ENCODE measurements around the gene CHST7.
"Not testable (repeated sequence)": the region's sequence is repeated elsewhere in the genome, so short reads cannot be mapped to it uniquely, and the experiment has no call there.

The CHST7 gene

GRCh38 chrX:46573331-46573891 is at the start of gene CHST7:
Gene CHST7 (plus strand): TSS chrX:46573765. CDS start chrX:46573932, 167 bp downstream.
- no peak for DNase-seq (ENCODE audit: low read depth)

GRCh38 chrX:46528640-46529039 is 44.9 kb upstream of the CHST7 start:
- not testable (repeated sequence) for DNase-seq (ENCODE audit: low read depth)

GRCh38 chrX:46529740-46530403 is 43.7 kb upstream of the CHST7 start:
- DNase-seq (ENCODE audit: low read depth) = not testable (repeated sequence)

- not testable (repeated sequence) for DNase-seq (ENCODE audit: low read depth)
These were observed 43.1 kb upstream of the CHST7 start for GRCh38 chrX:46530404-46530908.

- no peak for DNase-seq (ENCODE audit: low read depth)
These were observed 42.1 kb upstream of the CHST7 start for GRCh38 chrX:46531442-46531841.

- no peak for DNase-seq (ENCODE audit: low read depth)
These were observed 30.1 kb upstream of the CHST7 start for GRCh38 chrX:46543441-46543840.

GRCh38 chrX:46544527-46544926 is 29.0 kb upstream of the CHST7 start:
- DNase-seq (ENCODE audit: low read depth) = not testable (repeated sequence)

- DNase-seq (ENCODE audit: low read depth) = peak; percentile 68
These were observed 28.2 kb upstream of the CHST7 start, which contains the start of gene ZNF674 for GRCh38 chrX:46545111-46546005. Gene ZNF674 (minus strand): TSS chrX:46545421. CDS start chrX:46542087, 3,334 bp downstream.

- DNase-seq (ENCODE audit: low read depth) = peak; percentile 48
These were observed 25.7 kb upstream of the CHST7 start for GRCh38 chrX:46547857-46548256.

- no peak for DNase-seq (ENCODE audit: low read depth)
These were observed 23.7 kb upstream of the CHST7 start for GRCh38 chrX:46549914-46550313.

GRCh38 chrX:46551494-46552128 is 22.0 kb upstream of the CHST7 start:
- no peak for DNase-seq (ENCODE audit: low read depth)

GRCh38 chrX:46553935-46554334 is 19.6 kb upstream of the CHST7 start:
- no peak for DNase-seq (ENCODE audit: low read depth)

GRCh38 chrX:46554942-46555341 is 18.6 kb upstream of the CHST7 start:
- no peak for DNase-seq (ENCODE audit: low read depth)

GRCh38 chrX:46559062-46559461 is 14.5 kb upstream of the CHST7 start:
- DNase-seq (ENCODE audit: low read depth) = no peak

- DNase-seq (ENCODE audit: low read depth) = no peak
These were observed 11.5 kb upstream of the CHST7 start for GRCh38 chrX:46561824-46562657.

GRCh38 chrX:46567388-46567787 is 6.2 kb upstream of the CHST7 start:
- DNase-seq (ENCODE audit: low read depth) = no peak

- no peak for DNase-seq (ENCODE audit: low read depth)
These were observed 3.9 kb upstream of the CHST7 start for GRCh38 chrX:46569621-46570020.

GRCh38 chrX:46571423-46572339 is 1.9 kb upstream of the CHST7 start:
- DNase-seq (ENCODE audit: low read depth) = no peak

- DNase-seq (ENCODE audit: low read depth) = no peak
These were observed 1.1 kb upstream of the CHST7 start for GRCh38 chrX:46572340-46572936.

Measured in non-pigmented ciliary epithelial cell (primary cell).